ENCODE results near the gene SMARCA4.
"Not testable (repeated sequence)": the region's sequence is repeated elsewhere in the genome, so short reads cannot be mapped to it uniquely, and the experiment has no call there.

Gene SMARCA4

GRCh38 chr19:11041194-11041593 lies 80.4 kb downstream of the SMARCA4 start:
- no peak for DNase-seq

DNA sequence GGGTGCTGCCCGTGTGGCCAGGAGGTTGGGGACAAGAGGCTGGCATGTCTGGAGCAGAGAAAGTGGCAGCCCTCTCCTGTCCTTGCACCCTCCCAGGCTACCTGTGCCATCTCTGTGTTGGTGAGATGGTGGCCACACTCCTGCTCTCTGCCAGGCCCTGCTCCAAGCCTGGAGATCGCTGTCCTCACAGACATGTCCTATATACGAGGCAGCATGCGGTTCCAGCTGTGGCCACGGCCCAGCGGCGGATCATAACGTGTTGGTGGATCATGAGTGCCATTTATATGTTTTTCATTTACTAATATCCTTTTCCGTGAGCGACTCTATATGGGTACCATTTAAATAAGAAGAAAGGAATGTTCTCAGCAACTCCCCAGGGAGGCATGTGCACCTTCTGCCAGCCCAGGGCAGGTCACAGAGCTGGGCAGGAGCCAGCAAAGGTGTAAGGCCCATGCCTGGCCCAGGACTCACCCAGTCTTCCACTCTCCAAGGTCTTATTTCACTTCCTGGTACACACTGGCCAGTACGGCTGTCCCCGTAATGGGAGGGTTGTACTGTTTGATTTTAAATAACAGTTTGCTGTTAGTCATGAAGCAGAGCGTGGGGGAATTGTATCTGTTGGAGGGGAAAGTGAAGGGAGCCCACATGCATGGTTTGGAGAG lies 81.3 kb downstream of the SMARCA4 start:
- no peak for DNase-seq

DNA sequence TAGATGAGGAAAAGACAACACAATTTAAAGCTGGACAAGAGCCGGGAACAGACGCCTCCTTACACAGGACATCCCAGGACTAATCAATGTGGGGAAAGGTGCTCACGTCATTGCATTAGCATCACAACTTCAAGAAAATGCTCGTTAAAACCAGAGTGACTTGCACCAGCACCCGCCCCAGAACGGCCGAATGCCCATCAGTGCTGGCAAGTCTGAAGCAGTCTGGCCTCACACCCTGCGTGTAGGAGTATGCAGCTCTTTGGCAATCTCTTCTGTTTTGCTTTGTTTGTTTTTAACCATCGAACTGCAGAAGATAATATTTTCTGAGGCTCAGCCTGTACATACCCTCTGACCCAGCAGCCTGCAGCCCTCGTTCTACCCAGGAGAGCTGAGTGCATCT lies 83.6 kb downstream of the SMARCA4 start:
- DNase-seq: no peak

- DNase-seq: no peak
Observed at GRCh38 chr19:11045536-11045935, 84.7 kb downstream of the SMARCA4 start.

DNA sequence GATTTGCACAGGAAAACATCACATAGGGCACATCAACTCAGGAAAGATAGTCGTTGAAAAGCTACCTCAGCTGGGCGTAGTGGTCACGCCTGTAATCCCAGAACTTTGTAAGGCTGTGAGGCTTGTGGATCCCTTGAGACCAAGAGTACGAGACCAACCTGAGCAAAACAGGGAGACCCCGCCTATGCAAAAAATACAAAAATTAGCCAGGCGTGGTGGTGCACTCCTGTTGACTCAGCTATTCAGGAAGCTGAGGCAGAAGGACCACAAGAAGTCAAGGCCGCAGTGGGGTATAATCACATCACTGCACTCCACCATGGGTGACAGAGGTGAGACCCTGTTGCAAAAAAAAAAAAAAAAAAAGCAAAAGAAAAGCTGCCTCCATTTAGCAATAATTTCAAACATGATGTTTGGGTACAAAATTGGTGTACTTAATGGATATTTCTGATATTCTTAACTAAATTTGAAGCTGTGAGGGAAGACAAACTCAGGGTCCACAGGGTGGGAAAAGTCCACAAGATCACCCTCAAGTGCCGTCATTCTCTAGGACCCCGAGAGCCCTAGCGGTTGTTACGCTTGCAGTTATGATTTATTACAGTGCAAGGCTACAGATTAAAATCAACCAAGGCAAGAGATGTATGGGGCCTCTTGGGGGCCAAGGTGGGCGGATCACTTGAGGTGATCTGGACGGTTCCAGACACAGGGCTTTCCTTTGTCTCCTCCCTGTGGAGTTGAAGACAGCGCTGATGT lies 86.0 kb downstream of the SMARCA4 start:
- DNase-seq: no peak

- DNase-seq: no peak
Observed at GRCh38 chr19:11047866-11048265, 87.0 kb downstream of the SMARCA4 start.

GRCh38 chr19:11050323-11051114 lies 89.7 kb downstream of the SMARCA4 start:
- no peak for DNase-seq

- DNase-seq: no peak
Observed at GRCh38 chr19:11053817-11054195, 93.0 kb downstream of the SMARCA4 start.

DNA sequence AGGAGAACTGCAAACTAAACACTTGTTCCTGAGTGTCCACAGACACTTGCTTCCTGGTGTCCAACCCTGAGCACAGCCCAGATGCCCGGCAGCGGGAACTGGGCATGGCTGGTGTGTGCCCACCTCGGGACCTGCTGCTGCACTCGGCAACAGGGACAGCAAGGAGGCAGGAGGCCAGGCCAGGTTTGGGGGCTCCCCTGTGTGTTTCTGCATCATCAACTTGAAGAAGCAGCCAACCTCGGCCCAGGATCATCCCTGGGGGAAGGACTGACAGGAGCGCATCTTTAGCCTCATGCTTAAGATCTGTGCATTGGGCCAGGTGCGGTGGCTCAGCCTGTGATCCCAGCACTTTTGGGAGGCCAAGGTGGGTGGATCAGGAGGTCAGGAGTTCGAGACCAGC lies 93.4 kb downstream of the SMARCA4 start:
- DNase-seq: no peak

GRCh38 chr19:11054628-11055027 lies 93.8 kb downstream of the SMARCA4 start:
- no peak for DNase-seq

- no peak for DNase-seq
Observed at GRCh38 chr19:11058246-11059030, 97.6 kb downstream of the SMARCA4 start.

- no peak for DNase-seq
Observed at GRCh38 chr19:11059511-11060358, 98.9 kb downstream of the SMARCA4 start.

DNA sequence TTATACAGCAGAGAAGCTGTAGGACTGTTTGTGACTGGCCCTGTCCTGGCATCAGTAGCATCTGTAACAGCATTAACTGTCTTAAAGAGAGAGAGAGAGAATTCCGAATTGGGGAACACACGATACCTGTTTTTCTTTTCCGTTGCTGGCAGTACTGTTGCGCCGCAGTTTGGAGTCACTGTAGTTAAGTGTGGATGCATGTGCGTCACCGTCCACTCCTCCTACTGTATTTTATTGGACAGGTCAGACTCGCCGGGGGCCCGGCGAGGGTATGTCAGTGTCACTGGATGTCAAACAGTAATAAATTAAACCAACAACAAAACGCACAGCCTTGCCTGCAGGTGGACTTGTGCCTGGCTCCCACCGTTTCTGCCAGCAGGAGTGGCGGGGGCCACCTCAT lies 101.1 kb downstream of the SMARCA4 start:
- no peak for DNase-seq

DNA sequence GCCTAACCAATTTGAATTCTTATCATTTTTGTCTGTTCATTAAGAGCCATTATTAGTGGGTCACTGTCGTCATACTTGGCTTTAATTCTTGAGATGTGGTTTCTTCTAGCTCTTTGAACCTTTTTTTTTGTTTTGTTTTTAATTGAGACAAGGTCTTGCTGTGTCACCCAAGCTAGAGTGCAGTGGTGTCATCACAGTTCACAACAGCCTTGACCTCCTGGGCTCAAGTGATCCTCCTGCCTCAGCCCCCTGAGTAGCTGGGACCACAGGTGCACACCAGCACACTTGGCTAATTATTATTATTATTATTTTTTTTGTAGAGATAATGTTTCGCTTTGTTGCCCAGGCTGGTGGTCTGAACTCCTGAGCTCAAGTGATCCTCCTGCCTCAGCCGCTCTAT lies 102.6 kb downstream of the SMARCA4 start:
- no peak for DNase-seq

DNA sequence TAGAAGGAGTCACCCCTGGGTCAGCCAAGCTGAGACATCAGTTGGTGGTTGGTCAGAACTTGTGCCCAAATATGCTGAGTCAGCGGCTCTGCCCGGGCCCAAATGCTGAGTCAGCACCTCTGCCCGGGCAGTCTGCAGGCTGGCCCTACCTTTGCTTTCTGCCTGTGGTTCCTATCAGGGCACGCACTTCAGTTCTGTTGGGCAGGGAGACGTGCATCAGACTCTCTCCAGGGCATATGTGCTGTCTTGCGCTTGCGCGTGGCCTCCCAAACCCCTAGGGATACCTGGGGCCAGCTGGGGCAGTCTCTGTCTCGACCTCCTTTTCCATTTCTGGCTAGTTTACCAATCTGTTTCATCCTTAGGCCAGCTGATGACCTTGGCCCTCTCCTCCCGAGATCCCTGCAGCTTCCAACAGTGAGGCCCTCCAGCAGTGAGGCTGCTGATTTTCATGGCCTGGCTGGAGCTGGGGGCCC lies 104.0 kb downstream of the SMARCA4 start:
- DNase-seq: no peak

GRCh38 chr19:11066326-11066725 lies 105.5 kb downstream of the SMARCA4 start:
- DNase-seq: no peak

DNA sequence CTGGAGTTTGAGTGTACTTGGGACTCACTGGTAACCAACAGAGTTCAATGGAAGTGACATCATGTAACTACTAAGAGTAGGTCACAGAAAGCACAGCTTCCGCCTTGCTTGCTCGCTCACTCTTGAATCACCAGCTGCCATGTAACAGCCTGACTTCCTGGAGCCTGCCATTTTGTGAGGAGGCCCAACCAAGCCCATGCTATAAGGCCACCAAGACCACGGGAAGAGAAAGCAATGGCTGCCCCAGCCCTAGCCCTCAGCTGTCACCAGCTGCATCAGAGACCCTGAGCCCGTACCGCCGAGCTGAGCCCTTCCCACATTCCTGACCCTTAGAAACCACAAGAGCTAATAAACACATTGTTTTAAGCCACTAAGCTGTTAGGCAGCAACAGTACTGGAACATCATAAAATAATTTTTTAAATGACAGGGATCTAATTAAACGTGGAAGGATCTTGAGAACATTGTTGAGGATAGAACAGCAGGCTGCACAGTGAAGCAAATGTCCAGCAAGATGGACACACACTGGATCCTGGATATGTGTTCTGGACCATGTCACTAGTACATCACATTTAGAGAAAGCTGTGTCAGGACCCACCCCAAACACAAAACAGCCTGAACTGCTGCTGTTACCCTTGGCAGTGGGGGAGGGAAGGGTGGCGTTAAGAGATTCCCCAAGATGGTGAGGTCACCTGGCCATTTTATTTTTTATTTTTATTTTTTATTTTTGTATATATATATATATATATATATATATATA lies 106.7 kb downstream of the SMARCA4 start:
- DNase-seq: no peak

- DNase-seq: no peak
Observed at GRCh38 chr19:11069561-11069960, 108.7 kb downstream of the SMARCA4 start.

- DNase-seq: no peak
Observed at GRCh38 chr19:11070123-11070522, 109.3 kb downstream of the SMARCA4 start.

DNA sequence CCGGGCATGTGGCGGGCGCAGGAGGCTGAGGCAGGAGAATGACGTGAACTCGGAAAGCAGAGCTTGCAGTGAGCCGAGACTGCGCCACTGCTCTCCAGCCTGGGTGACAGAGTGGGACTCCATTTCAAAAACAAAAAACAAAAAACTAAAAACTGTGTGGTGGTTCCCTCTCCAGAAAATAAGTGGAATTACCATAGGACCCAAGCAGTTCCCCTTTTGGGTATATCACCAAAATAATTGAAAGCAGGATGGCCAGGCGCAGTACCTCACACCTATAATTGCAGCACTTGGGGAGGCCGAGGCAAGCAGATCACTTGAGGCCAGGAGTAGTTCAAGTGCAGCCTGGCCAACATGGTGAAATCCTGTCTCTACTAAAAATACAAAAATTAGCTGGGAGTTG lies 112.7 kb downstream of the SMARCA4 start:
- DNase-seq: no peak

DNA sequence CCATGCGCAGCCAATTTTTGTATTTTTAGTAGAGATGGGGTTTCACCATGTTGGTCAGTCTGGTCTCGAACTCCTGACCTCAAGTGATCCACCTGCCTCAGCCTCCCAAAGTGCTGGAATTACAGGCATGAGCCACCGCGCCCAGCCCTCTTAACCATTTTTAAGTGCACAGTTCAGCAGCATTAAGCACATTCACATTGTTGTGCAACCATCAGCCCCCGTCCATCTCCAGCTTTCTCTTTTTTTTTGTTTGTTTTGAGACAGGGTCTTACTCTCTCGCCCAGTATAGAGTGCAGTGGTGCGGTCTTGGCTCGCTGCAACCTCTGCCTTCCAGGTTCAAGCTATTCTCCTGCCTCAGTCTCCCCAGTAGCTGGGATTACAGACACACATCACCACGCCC lies 116.0 kb downstream of the SMARCA4 start:
- DNase-seq: not testable (repeated sequence)

All from NCI-H2107 (cell line).